ENCODE measurements around the gene TSPAN32. TPM values are rescaled to one million over a fixed set of nuclear protein-coding genes. Genes with fewer than 3 reads are reported as not detected.

TSPAN32 gene
- total RNA-seq, 1 donor from 2014 or later: not detected

GRCh38 chr11:2304506-2305139 is 2.8 kb downstream of the TSPAN32 start:
- DNase-seq: no peak

GRCh38 chr11:2305140-2305778 is 3.4 kb downstream of the TSPAN32 start:
- no peak for DNase-seq

GRCh38 chr11:2305788-2306451 is 4.1 kb downstream of the TSPAN32 start:
- DNase-seq: no peak

- no peak for DNase-seq
Observed at GRCh38 chr11:2306452-2306823, 4.6 kb downstream of the TSPAN32 start.

GRCh38 chr11:2306877-2307500 is 5.2 kb downstream of the TSPAN32 start:
- no peak for DNase-seq

- DNase-seq: no peak
Observed at GRCh38 chr11:2307501-2308331, 5.9 kb downstream of the TSPAN32 start.

- no peak for DNase-seq
Observed at GRCh38 chr11:2308713-2309112, 6.9 kb downstream of the TSPAN32 start.

- DNase-seq: no peak
Observed at GRCh38 chr11:2309251-2310072, 7.6 kb downstream of the TSPAN32 start.

GRCh38 chr11:2310073-2310785 is 8.4 kb downstream of the TSPAN32 start:
- DNase-seq: no peak

- DNase-seq: no peak
Observed at GRCh38 chr11:2310786-2311352, 9.1 kb downstream of the TSPAN32 start.

GRCh38 chr11:2311353-2312133 is 9.7 kb downstream of the TSPAN32 start:
- DNase-seq: no peak

- no peak for DNase-seq
Observed at GRCh38 chr11:2312232-2313042, 10.6 kb downstream of the TSPAN32 start.

GRCh38 chr11:2313051-2313951 is 11.5 kb downstream of the TSPAN32 start:
- no peak for DNase-seq

- DNase-seq: no peak
Observed at GRCh38 chr11:2314136-2314524, 12.3 kb downstream of the TSPAN32 start.

GRCh38 chr11:2314525-2315394 is 12.9 kb downstream of the TSPAN32 start:
- DNase-seq: peak; percentile 18

- DNase-seq: no peak
Observed at GRCh38 chr11:2315395-2316168, 13.8 kb downstream of the TSPAN32 start.

Measured in occipital lobe (tissue), 2 donors.